ENCODE measurements around the gene PACS2.
"Not testable (repeated sequence)": the region's sequence is repeated elsewhere in the genome, so short reads cannot be mapped to it uniquely, and the experiment has no call there.

The PACS2 gene

DNA sequence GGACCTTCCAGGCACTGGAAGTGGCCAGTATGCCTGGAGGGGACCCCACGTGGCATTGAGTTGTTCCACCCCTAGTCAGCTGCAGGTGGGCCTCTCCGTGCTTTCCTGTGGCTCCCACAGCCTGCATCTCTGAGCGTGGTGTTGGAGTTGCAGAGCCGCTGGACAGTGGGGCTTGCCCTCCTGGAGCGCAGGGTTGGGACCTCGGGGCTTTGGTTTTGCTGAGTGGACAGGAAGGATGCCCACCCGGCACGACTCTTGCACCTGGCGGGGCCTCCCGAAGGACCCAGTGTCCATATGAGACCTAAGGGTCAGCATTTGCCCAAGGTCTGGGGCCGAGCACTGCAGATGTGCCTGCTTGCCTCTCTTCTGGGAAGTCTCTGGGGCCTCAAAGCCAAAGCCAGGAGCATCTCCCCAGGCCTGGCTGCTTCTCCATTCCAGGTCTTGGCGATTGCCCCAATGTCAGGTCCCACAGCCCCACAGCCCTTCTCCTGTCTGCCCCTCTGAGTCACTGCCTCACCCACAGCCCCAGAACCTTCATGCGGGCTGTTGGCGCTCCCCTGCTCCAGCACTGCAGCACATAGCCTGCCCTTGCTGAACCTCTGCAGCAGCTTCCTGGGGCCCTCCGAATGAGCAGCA is 1.5 kb downstream of the PACS2 start:
- DNase-seq: no peak

- no peak for DNase-seq
These were observed 2.0 kb downstream of the PACS2 start for GRCh38 chr14:105316577-105316941.

DNA sequence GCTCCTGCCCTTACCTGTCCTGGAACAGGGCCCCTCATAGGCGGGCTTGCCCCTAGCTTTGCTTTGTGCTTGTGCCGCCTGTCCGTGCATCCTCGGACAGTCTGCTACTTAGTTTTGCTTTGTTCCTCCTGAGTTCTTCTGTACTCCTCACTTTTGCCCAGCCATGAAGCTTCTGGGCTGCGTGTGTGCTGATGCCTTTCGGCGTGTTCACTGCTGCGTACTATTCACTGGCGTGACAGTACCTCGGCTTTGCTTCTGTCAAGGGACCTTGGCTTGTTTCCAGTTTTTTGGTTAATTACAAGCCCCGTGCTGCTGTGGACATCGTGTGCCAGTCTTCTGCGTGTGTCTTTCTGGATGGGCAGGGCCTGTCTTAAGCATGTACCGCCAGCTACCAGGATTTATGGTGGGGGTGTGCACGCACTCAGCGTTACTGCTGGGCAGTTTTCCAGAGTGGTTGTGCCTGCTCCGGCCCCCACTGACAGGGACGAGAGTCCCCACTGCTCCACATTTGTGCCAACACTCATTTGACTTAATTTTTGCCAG is 2.5 kb downstream of the PACS2 start:
- DNase-seq: no peak

- DNase-seq: no peak
These were observed 3.0 kb downstream of the PACS2 start for GRCh38 chr14:105317546-105317945.

GRCh38 chr14:105322791-105323556 is 8.4 kb downstream of the PACS2 start:
- no peak for DNase-seq

GRCh38 chr14:105323663-105324062 is 9.1 kb downstream of the PACS2 start:
- no peak for DNase-seq

- no peak for DNase-seq
These were observed 9.7 kb downstream of the PACS2 start for GRCh38 chr14:105324080-105324778.

DNA sequence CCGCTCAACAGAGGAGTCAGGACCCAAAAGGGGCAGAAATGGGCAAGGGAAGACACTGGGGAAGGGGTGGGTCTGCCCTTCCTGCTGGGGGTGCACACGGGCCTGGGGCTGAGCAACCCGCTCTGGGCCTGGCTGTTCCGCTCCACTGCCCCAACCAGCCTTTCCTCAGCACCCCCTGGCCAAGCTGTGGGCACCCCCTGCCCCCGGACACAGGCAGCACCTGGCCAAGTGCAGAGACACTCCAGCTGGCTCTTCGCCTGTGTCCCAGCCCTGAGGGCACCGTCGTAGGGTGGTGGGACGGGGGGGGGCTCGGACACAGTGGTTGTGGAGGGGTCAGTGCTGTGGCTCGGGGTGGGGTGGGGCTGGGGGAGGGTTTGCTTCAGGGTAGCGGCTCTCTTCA is 10.3 kb downstream of the PACS2 start:
- no peak for DNase-seq

DNA sequence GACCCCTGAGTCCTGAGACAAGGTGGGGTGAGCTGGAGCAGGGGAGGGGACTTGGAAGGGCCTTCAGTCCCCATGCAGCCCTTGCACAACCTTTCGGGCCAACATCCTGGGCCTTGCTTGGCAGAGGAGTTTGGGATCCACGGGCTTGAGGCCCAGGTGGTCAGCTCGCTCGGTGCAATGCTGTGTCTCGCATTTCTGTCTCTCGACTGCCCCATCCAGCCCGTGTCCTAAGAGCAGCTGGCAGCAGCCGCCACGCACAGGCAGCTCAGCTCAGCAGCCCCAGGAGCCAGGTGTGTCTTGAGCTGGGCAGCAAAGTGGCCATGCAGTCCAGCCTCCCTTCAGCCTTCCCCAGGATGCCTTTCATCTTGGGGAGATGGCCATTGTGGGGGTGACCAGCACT is 10.8 kb downstream of the PACS2 start:
- no peak for DNase-seq

- DNase-seq: no peak
These were observed 11.4 kb downstream of the PACS2 start for GRCh38 chr14:105325716-105326567.

GRCh38 chr14:105326568-105326867 is 12.0 kb downstream of the PACS2 start:
- no peak for DNase-seq

- DNase-seq: no peak
These were observed 12.5 kb downstream of the PACS2 start for GRCh38 chr14:105326891-105327694.

DNA sequence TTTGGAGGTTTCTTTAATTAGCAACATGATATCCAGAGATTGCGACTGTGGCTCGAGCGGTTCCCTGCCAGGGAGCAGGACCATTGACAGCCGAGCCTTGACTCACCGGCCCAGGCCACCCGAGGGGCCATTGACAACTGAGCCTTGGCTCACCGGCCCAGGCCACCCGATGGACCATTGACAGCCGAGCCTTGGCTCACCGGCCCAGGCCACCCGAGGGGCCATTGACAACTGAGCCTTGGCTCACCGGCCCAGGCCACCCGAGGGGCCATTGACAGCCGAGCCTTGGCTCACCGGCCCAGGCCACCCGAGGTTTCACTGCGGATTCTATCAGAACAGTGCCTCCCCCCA is 13.1 kb downstream of the PACS2 start:
- DNase-seq: not testable (repeated sequence)

DNA sequence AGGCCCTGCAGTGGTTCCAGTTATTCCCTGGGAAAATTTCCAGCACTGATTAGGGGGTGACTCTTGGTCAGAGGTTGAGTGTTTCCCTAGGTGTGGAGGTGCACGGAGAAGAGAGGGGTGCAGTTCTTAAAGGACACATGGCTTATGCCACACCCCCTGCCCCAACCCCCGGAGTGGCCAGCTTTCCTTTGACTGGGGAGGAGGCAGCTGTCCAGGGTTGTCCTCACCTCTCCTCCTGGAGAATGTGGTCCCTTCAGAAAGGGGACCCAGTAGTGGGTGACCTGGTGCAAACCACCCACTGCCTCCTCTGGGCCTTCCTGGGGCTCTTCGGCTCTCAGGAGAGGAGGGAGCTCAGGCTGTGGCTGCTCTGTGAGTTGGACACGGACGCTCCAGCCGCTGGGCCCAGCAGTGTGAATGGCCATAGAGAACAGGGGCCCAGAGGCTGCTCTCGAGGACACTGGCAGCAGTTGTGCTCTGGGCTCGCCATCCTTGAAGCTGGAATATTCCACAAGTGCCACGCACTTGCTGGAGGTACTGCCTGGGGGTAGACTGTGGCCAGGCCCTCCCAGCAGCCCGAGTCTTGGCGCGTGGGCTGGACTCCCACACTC is 13.6 kb downstream of the PACS2 start:
- no peak for DNase-seq

DNA sequence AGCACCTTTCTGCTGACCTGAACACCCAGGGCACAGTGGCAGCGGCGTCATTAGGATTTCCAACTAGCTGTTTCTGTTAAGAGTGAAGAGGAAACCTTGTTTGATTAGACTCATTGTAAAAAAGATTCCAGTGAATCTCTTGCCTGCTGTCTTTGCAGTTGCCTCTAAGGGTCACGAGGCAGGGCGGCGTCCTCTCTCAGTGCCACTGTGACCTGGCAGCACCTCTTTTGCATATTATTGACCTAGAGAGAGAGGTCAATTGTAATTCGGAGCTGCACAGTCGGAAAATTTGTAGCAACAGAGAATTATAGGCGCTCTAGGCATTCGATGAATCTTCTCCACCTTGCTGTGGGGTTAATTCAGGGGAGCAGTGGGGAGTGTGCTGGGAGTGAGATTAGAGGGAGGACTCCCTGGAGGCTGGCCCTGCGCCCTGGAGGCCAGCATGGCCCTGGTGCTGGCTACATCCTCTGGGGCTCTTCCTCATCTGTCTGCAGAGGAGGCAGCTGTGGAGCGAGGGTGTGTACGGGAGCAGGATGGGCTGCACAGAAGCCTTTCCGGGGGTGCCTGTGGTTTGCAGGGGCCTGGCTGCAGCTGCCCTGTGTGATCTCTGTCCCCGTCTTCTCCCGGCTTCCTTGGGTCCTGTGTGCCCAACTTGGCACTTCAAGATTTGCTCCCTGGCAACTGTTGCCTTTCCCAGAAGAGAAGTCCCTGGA is 14.3 kb downstream of the PACS2 start:
- DNase-seq: no peak

GRCh38 chr14:105329411-105330150 is 15.0 kb downstream of the PACS2 start:
- DNase-seq: no peak

DNA sequence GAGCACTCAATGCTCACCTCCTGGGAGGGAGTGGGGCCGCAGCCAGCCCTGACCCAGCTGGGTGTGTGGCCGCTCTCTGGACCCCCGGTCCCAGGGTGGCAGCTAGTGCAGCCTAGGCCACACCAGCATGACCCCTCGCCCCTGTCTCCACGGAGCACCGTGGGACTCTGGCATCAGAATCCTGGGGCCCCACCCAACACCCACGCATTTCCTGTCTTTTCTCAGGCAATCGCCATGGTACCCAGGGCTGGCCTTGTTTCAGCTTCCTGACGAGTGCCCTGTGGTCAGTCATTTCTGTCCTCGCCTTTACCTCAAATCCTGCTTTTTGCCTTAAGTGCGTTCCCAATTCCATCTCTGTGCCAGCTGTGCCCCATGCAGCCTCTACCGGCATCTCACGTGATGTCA is 15.9 kb downstream of the PACS2 start:
- DNase-seq: no peak

- DNase-seq: no peak
These were observed 17.2 kb downstream of the PACS2 start for GRCh38 chr14:105331575-105332349.

- no peak for DNase-seq
These were observed 17.9 kb downstream of the PACS2 start for GRCh38 chr14:105332350-105332874.

Data from activated naive CD4-positive, alpha-beta T cell (primary cell).